DOHH2 (cell line): ENCODE results near the gene WTIP.

Experiments
- H3F3A ChIP-seq: fragments of 200-600 bp; sonication (generic), shearing (Covaris generic); 2 replicates; pipeline ENCODE4 v1.6.0; 2016; ENCODE audit warnings: antibody characterized with exemption, mild to moderate bottlenecking; ENCODE audit not compliant: control insufficient read depth, insufficient read depth
- H3K27ac ChIP-seq: fragments of 200-600 bp; sonication (generic); 2 replicates; pipeline ENCODE4 v1.5.1; 2014; ENCODE audit warnings: low read depth, mild to moderate bottlenecking, low read length, moderate library complexity
- H3K27me3 ChIP-seq: fragments of 200-600 bp; sonication (generic); 2 replicates; pipeline ENCODE4 v1.6.1; 2014; ENCODE audit warnings: mild to moderate bottlenecking, low read length, mixed read lengths; ENCODE audit not compliant: control insufficient read depth
- H3K36me3 ChIP-seq: fragments of 200-600 bp; sonication (generic); 2 replicates; pipeline ENCODE4 v1.6.1; 2014; ENCODE audit warnings: mild to moderate bottlenecking, low read length, moderate library complexity, mixed read lengths; ENCODE audit not compliant: control insufficient read depth
- H3K4me1 ChIP-seq: fragments of 200-600 bp; sonication (generic); 2 replicates; pipeline ENCODE4 v1.6.1; 2014; ENCODE audit warnings: mild to moderate bottlenecking, low read length, mixed read lengths; ENCODE audit not compliant: control insufficient read depth
- H3K4me2 ChIP-seq: fragments of 200-600 bp; sonication (generic); 2 replicates; pipeline ENCODE4 v1.6.0; 2014; ENCODE audit warnings: mild to moderate bottlenecking, low read length, moderate library complexity
- H3K4me3 ChIP-seq: fragments of 200-600 bp; sonication (generic); 2 replicates; pipeline ENCODE4 v1.5.1; 2014; ENCODE audit warnings: mild to moderate bottlenecking, low read length, mixed read lengths
- H3K79me2 ChIP-seq: fragments of 200-600 bp; sonication (generic); 2 replicates; pipeline ENCODE4 v1.6.1; 2014; ENCODE audit warnings: mild to moderate bottlenecking, low read length, mixed read lengths; ENCODE audit not compliant: control insufficient read depth
- H3K9me2 ChIP-seq: fragments of 200-600 bp; sonication (generic); replicated peaks from 2 replicates; pipeline ENCODE4 v1.6.1; 2014; ENCODE audit warnings: mild to moderate bottlenecking, low read length, mixed read lengths; ENCODE audit not compliant: control insufficient read depth
- H3K9me3 ChIP-seq: fragments of 200-600 bp; sonication (generic); 2 replicates; pipeline ENCODE4 v1.6.1; 2014; ENCODE audit warnings: antibody characterized with exemption, low read length, mixed read lengths; ENCODE audit not compliant: control insufficient read depth, insufficient read depth
- H4K20me1 ChIP-seq: fragments of 200-600 bp; sonication (generic); 2 replicates; pipeline ENCODE4 v1.6.0; 2014; ENCODE audit warnings: low read depth, mild to moderate bottlenecking, antibody characterized with exemption, low read length, moderate library complexity; ENCODE audit not compliant: control insufficient read depth, insufficient read depth
- EZH2phosphoT487 ChIP-seq: fragments of 200-600 bp; sonication (generic); IDR thresholded peaks from 2 replicates; pipeline ENCODE4 v1.6.1; 2017; ENCODE audit warnings: borderline replicate concordance, mild to moderate bottlenecking, antibody characterized with exemption, low read length, moderate library complexity, mixed read lengths
- TF ChIP-seq, protein P1 (sequence below): fragments of 200-600 bp; sonication (generic); IDR thresholded peaks from one replicate; pipeline ENCODE4 v1.5.1; 2014; ENCODE audit warnings: antibody characterized with exemption, mild to moderate bottlenecking, low read depth, low read length; ENCODE audit not compliant: poor library complexity, severe bottlenecking

Gene WTIP

DNA sequence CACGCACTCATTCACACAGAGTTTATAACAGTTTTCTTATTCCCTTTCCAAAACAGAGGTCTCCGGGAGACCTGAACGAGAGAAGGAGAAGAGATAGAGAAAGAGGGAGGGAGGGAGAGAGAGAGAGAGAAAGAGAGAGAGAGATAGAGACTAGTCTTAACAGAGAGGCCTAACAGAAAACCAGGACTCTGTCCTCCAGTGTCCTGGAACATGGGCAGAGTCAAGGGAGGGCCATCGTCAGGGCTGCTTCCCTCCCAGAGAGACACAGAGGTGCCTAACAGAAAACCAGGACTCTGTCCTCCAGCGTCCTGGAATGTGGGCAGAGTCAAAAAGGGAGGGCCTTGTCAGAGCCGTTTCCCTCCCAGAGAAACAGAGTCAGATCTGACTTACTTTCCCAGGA lies 78.7 kb downstream of the WTIP start:
- Histone ChIP-seq H3K4me3 (no peak overlapping the region), H3K27ac (no peak overlapping the region), H3F3A (no peaks in the 10 kb centered on the region), H3K79me2 (no peaks in the 10 kb centered on the region), H4K20me1 (no peaks in the 10 kb centered on the region), H3K4me2 (no peak overlapping the region), H3K9me2 (no peaks in the 10 kb centered on the region), H3K9me3 (no peaks in the 10 kb centered on the region), H3K36me3 (no peaks in the 10 kb centered on the region), H3K27me3 (0 out of 2 replicates have a peak, but pooled peaks cover 2% of the 10 kb centered on the region), H3K4me1 (no peaks in the 10 kb centered on the region)
- TF ChIP-seq, protein P1, sequence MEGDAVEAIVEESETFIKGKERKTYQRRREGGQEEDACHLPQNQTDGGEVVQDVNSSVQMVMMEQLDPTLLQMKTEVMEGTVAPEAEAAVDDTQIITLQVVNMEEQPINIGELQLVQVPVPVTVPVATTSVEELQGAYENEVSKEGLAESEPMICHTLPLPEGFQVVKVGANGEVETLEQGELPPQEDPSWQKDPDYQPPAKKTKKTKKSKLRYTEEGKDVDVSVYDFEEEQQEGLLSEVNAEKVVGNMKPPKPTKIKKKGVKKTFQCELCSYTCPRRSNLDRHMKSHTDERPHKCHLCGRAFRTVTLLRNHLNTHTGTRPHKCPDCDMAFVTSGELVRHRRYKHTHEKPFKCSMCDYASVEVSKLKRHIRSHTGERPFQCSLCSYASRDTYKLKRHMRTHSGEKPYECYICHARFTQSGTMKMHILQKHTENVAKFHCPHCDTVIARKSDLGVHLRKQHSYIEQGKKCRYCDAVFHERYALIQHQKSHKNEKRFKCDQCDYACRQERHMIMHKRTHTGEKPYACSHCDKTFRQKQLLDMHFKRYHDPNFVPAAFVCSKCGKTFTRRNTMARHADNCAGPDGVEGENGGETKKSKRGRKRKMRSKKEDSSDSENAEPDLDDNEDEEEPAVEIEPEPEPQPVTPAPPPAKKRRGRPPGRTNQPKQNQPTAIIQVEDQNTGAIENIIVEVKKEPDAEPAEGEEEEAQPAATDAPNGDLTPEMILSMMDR: no peak
- TF ChIP-seq EZH2phosphoT487: no peak
